Measurements from ENCODE around the gene MICAL2.

GRCh38 chr11:12089041-12089440 is 21.3 kb upstream of the MICAL2 start:
- TF ChIP-seq POLR2AphosphoS5 (IDR thresholded peaks at IDR 0.05) (no peak), POLR2A (IDR thresholded peaks at IDR 0.05) (no peak), CTCF (IDR thresholded peaks at IDR 0.05) (no peak)
